ENCODE measurements around the gene IL17RE.
A peak's percentile ranks its signal among the peaks of the same experiment; 100 is the strongest.
"Not testable (repeated sequence)": the region's sequence is repeated elsewhere in the genome, so short reads cannot be mapped to it uniquely, and the experiment has no call there.

The IL17RE gene

GRCh38 chr3:9883706-9884554, 18.7 kb upstream of the IL17RE start:
- no peak for DNase-seq

GRCh38 chr3:9884555-9885165, 18.0 kb upstream of the IL17RE start:
- DNase-seq = peak; percentile 97

GRCh38 chr3:9886328-9886727, 16.3 kb upstream of the IL17RE start:
- no peak for DNase-seq

- no peak for DNase-seq
These were observed 15.2 kb upstream of the IL17RE start for GRCh38 chr3:9887480-9887879.

GRCh38 chr3:9888540-9888939, 14.1 kb upstream of the IL17RE start:
- no peak for DNase-seq

GRCh38 chr3:9889405-9889804, 13.2 kb upstream of the IL17RE start:
- no peak for DNase-seq

GRCh38 chr3:9890249-9891071, 12.2 kb upstream of the IL17RE start, which contains the start of gene JAGN1:
Gene JAGN1 (plus strand): TSS chr3:9890610. CDS start chr3:9890723, 113 bp downstream.
- peak; percentile 94 for DNase-seq

GRCh38 chr3:9891072-9891622, 11.5 kb upstream of the IL17RE start:
- no peak for DNase-seq

GRCh38 chr3:9893739-9894138, 8.9 kb upstream of the IL17RE start:
- DNase-seq = no peak

GRCh38 chr3:9895715-9896114, 6.9 kb upstream of the IL17RE start:
- not testable (repeated sequence) for DNase-seq

- not testable (repeated sequence) for DNase-seq
These were observed 5.8 kb upstream of the IL17RE start for GRCh38 chr3:9896755-9897407.

GRCh38 chr3:9897408-9898372, 5.0 kb upstream of the IL17RE start:
- no peak for DNase-seq

- DNase-seq = no peak
These were observed 4.0 kb upstream of the IL17RE start for GRCh38 chr3:9898467-9899241.

- no peak for DNase-seq
These were observed 3.3 kb upstream of the IL17RE start for GRCh38 chr3:9899289-9899791.

GRCh38 chr3:9900965-9901415, 1.7 kb upstream of the IL17RE start:
- DNase-seq = not testable (repeated sequence)

GRCh38 chr3:9901967-9902366, 681 bp upstream of the IL17RE start:
- DNase-seq = no peak

GRCh38 chr3:9903238-9903624, 583 bp downstream of the IL17RE start:
- DNase-seq = peak; percentile 66

- no peak for DNase-seq
These were observed 1.3 kb downstream of the IL17RE start for GRCh38 chr3:9903904-9904303.

GRCh38 chr3:9906480-9906879, 3.8 kb downstream of the IL17RE start:
- DNase-seq = no peak

GRCh38 chr3:9908286-9908685, 5.6 kb downstream of the IL17RE start:
- no peak for DNase-seq
